Measurements from ENCODE around the gene TM4SF1. TPM values are rescaled to one million over a fixed set of nuclear protein-coding genes. Genes with fewer than 3 reads are reported as not detected.
"Not testable (repeated sequence)": the region's sequence is repeated elsewhere in the genome, so short reads cannot be mapped to it uniquely, and the experiment has no call there.

TM4SF1 gene
- polyA plus RNA-seq, 10 donors: 35.7 to 54.8 (median 43.3) TPM

DNA sequence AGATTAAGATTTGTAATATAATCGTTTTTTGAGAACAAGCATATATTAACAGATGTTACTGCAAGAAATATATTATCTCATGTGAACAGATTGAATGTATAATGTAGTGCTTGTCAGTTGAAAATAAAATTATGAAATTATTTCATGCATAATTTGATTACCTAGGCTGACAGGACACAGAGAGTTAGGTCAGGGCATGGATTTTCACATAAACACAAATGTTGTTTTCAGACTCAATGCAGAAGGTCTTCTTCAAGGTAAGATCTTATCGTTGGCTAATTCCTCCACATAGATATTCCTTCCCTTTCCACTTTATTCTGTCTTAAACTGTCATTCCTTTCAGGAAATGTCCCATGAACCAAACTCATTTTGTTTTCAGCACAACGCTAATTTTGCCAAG lies 20.1 kb upstream of the TM4SF1 start:
- no peak for DNase-seq

DNA sequence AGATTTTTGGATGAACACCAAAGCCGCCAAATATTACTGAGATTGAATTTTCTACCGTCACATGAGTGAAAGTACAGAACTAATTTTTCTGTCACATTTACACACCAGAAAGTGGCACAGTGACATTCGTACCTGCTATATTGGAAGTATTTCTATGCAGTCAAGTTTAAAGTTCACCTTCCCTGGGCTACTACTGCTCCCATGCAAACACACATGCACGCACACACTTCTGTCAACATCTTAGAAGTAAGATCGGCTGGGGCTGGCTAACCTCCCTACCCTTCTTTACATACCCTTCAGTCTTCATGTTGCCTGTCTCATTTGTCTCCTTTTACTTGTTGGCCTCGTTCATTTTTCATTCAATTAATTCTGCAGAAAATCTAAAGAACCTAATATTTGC lies 19.0 kb upstream of the TM4SF1 start:
- DNase-seq: no peak

DNA sequence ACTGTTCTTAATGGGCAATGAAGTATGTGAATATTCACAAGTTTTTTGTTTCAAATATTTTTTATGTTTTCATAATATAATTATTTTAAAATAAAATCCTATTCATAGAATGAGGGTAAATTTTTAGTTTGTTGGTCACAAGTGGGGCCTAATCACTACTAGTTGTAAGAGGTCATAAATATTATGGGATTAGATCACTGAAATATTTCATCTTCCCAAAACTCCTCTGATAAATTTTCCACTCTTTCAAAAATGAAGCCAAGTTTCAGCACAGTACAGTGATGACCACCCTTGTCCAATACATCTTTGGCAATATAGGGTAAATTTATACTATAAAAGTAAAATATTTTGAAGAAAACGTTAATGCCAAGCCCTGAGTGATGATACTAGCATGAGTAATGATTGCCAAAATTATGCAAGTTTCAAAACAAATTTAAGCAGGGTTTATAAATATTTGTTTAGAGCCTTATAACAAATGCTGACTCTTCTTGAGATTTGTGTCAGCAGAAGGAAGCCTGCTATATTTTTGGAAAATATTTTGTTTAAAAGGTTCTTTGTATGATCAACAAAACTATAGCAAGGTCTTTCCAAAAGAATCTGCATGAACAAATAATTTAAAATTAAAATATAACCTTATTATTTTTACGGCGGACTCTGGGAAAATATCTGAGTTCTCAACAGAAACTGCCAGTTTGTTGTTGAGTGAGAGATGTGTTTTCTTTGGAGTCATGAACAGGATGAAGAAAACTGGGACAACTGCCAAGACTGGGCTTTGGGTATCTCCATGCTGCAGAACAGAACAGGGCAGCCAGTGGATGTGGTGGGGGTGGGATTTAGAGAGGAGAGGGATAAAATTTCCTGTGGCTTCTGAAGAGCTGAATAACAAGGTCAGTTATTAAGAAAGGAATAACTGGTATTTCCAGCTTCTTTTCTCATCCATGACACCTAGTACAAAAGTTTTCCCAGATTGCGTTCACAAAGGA lies 17.9 kb upstream of the TM4SF1 start:
- DNase-seq: peak in 2 of 3 donors; percentile 32 to 39

DNA sequence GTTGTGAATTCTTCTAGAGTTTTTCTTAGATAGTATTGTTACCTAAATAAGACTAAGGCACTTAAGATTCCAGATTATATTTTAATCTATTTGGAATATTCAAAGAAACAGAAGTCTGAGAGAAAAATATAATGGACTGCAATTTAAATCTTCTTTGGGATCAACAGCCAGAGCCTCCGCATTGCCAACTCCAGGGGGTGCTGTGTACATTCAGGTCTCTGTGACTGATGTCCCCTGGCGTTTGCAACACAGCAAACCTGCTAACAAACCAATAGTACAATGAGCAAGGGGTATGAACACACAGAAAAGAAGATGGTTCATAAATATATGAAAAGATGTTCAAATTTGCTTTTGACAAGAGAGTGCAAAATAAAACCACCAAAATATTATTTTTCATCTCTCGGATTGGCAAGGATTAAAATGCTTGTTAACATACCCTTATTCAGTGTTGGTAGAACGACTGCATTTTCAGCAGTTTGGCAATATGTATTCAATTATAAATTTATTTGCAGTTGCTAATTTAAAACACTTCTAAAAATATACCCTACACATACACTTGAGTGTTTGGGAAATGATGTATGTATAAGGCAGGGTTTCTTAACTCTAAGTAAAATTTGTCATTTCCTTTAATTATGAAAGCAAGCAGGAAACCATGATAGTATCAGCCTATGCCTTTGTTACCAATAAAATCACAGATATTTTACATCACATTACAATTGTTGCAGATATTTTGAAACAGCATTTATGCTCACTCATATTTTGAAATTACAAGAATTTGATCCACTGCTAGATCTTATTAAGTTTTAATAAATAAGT lies 16.1 kb upstream of the TM4SF1 start:
- peak in 2 of 3 donors; percentile 58 to 69 for DNase-seq

DNA sequence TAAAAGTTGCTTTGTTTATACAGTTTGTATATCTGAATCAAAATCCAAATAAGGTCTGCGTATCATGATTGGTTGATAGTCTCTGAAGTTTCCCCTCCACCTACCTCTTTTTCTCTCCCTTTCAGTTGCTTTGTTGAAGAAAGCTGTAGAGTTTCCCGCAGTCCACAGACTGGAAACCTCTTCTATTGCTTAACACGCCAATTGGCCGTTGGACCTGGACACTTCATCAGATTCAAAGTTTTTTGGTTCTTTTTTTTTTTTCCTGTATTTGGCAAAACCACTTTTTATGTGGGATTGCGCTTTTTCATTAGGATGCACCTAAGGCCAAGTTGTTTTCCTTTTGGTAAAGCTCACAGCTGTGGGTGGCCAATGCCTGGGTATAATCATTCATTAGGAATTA lies 14.5 kb upstream of the TM4SF1 start:
- DNase-seq: no peak

DNA sequence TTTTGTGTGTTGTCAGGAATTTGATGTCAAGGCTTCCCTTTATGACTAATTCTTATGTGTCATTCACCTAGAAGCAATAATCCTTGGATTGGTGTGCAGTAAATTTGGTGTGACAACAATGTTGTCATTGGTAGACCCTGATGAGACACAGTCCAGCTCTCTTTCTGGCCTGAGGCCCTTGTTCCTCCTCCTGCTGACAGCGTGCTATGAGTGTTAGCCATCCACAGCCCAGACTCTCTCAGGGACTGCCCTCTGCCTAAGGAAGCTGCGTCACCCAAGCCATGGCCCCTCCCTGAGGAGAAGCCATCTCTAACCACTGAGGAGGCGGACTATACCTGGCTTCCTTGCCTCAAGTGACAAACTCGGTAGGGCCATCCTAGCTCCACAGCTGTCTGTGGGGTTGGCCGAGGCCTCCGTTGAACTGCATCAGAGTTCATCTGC lies 13.3 kb upstream of the TM4SF1 start:
- no peak for DNase-seq

DNA sequence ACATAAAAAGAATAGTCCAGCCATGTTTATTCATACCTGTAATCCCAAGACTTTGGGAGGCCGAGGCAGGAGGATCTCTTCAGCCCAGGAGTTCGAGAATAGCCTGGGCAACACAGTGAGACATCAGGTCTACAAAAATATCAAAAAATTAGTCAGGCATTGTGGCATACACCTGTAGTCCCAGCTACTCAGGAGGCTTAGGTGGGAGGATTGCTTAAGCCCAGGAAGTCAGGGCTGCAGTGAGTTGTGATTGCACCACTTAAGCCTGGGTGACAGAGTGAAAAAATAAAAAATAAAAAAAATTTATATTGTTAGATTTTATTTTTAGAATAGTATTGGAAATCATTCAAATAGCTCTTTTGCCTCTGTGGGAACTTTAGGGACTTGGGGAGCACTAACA lies 12.8 kb upstream of the TM4SF1 start:
- DNase-seq: no peak

DNA sequence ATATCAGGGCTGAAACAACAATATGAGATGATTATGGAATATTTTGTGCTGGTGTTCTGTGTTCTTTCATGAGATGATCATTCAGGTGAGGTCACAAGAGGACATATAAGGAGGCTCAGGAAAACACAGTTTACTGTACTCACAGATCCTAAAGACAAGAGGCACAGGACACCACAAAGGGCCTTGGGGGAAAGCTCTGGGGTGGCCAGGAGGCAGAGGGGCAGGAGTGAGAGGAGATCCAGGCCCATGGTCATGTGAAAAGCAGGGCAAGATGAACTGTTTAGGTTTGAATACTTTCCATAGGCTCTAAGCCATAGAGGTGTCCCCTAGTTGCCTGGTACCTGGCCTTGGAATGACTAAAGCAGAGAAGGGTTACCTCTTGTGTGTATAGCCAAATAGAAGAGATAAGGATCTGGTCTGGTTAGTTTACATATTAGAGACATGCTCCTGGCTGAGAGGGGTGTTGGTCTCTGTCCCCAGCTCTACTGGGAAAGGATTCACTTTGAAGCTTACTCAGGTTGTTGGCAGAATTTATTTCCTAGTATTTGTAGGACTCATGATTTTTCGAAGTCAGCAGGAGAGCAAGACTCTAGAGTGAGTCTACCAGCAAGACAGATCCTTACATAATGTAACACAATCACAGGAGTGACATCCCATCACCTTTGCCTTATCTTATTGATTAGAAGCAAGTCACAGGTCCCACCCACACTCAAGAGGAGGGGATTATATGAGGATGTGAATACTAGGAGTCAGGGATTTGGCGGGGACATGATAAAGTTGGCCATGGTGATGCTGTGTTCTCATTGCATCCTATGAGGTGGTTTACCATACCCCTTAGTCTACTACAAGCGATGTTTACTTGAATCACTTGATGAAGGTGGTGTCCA lies 11.3 kb upstream of the TM4SF1 start:
- no peak for DNase-seq

DNA sequence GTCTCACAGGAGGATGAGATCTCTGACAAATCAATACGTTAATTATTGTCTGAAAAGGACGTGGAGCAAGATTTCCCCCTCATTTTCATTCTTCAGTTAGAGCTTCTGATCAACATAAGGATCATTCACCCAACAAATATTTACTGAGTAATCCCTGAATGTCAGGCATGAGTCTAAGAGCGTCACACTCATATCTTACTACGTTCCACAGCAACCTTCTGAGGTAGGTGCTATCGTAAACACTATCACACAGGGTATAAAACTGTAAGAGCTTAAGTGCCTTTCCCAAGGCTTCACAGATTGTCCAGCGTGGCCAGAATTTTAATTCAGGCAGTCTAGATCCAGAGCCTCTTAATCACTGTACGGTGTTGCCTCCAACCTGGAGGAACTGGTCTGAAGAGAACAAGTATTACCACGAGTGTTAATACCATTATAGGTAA lies 10.6 kb upstream of the TM4SF1 start:
- peak in 1 of 3 donors; percentile 78 for DNase-seq

DNA sequence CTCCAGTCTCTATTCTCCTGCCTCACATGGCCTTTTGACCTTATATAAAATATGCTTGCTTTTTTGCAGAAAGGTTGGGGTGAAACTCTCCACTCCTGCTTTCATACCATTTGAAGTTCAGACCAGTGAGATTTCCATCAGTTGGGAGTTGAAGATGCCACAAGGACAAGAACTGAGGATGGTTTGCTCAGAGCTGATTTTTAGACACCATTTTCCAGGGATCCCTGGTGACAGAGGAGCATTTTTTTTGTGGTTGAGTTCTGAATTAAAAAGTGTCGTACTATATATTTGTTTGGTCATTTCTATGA lies 8.8 kb upstream of the TM4SF1 start:
- no peak for DNase-seq

DNA sequence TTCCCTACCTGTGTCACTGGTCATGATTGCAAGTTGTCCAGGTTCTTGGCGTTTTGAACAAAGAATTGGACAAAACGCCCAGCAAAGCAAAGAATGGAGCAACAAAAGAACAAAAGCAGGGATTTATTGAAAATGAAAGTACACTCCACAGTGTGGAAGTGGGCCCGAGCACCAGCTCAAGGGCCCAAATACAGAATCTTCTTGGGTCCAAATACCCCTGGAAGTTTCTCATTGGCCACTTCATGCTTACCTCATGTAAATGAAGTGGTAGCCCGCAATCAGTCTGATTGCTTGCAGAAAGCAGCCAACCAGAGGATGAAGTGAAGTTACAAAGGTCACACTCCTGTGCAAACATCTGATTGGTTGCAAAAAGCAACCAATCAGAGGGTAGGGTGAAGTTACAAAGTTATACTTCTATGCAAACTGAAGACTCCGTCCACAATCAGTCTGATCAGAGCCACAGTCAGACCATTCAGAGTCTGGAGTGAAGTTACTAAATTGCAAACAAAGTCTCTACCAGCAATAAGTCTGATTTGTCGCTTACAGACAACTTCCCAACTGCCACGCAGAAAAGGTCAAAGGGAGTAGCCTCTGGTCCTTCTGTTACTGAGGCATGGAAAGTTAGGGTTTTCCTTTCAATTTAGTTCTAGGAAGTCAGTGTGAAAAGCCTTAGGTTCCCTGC lies 8.3 kb upstream of the TM4SF1 start:
- DNase-seq: no peak

DNA sequence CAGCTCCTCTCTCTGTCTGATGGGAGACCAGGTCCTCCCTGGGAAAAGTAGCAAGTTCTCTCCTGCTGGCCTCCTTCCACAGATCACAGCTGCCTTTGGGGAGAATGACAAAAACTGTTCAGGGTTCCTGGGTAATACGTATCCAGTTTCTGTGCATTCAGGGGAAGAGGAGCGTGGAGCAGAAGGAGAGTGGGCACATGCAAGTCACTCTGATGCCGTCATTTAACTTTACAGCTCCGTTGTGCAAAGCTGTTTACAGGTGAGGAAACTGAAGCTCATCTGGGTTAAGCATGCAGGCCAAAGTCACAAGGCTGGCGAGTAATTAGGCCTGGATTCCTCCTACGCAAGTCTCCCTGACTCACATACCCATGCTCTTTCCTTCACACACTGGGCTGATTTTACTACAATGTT lies 7.5 kb upstream of the TM4SF1 start:
- no peak for DNase-seq

DNA sequence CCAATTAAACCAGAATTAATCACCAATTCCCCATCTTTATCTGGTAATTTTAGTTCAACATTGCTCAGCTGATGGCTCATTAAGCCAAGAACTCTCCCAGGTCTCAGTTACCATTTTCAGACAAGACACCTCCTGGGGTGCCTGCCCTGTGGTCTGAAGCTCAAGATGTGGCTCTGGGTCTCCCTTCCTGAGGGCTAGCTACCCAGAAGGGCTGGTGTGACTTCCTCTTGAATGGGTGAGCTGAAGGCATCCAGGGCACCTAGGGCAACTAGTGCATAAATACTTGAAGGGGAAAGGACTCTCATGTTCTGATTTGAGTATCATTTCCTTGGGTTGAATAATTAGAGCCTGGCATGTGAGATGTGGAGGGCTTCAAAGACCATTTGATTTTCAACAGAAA lies 6.7 kb upstream of the TM4SF1 start:
- DNase-seq: no peak

DNA sequence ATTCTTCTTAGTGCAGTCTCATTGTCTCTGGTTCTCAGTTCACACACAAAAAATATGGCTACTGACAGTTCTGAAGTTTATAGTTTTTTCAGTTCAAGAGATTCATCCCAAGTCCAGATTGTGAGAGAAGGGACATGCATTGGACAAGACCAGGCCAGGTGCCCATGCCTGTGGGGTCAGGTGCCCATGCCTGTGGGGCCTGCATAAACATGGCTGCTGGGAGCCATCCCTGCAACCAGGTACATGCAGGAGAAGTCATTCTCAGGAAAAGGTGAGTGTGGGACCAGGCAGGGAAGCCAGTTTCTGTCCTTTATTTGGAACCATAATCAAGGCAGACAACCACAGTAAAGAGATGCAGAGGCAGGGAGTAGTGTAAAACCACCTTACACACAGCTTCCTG lies 6.3 kb upstream of the TM4SF1 start:
- DNase-seq: no peak

DNA sequence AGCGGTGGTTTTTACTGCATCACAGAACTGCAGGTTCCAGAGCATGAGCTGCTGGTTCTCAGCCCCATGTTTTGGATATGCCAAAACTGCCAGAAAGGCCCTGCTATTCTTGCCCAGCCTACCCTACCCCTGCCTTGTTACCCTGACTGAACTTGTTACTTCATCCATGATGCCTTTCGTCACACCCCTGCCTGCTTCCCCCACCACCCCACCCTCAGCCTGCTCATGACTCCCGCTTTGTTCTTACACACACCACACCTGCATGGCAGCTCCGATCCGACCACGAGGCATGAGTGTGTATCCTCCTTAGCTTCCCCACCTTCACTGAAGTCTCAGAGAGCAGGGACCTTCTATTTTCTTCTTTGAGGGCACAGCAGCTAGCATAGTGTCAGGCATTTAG lies 5.1 kb upstream of the TM4SF1 start:
- no peak for DNase-seq

DNA sequence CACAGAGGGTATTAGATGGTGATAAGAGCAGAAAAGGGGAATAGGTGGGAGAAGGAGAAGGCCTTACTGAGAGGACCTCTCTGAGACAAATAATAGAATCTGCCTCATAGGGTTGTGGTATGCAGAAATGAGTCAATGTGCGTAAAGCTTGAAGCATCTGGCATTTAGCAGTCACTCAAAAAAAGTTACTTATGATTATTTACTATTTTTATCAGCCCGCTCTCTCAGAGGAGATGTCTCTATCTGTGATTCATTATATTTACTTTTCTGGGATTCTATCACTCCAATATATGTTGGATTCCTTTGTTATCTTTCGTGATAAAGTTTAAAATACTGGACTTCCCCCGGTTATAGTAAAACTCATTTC lies 4.6 kb upstream of the TM4SF1 start:
- peak in 1 of 3 donors; percentile 70 for DNase-seq

DNA sequence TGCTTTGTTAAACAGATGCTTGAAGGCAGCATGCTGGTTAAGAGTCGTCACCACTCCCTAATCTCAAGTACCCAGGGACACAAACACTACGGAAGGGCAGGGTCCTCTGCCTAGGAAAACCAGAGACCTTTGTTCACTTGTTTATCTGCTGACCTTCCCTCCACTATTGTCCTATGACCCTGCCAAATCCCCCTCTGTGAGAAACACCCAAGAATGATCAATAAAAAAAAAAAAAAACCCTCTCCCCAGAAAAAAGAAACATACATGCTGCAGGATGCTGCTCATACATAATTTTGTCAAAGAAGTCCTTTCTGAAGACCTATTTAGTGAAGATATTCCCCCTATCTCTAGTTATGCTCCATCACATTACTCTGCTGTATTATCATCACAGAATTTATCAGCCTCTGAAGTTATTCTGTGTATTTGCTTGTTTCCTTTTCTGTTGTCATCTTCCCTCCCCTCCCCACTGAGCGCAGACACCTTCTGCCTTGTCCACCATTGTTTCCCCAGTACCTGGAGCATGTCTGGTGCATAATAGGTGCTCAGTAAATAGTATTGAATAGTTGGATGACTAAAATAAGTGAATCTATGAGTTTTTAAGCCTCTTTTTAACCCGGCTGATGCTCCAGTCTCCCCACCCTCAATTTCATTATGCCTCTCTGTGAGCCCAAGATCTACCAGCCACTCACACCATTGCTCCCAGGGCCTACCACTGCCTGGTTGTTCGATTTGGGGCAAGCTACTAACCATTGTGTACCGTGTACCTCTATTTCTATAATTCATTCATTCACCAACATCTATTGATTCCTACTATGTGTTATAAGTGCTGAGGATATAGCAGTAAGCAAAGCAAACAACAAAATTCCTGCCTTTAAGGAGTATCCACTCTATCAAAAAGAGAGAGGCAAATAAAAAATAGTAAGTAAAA lies 4.0 kb upstream of the TM4SF1 start:
- no peak for DNase-seq

DNA sequence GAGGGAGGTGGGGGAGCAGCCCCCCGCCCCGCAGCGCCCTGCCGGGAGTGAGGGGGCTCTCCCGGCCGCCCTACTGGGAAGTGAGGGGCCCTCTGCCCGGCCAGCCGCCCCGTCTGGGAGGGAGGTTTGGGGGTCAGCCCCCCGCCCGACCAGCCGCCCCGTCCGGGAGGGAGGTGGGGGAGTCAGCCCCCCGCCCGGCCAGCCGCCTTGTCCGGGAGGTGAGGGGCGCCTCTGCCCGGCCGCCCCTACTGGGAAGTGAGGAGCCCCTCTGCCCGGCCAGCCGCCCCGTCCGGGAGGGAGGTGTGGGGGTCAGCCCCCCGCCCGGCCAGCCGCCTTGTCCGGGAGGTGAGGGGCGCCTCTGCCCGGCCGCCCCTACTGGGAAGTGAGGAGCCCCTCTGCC lies 2.8 kb upstream of the TM4SF1 start:
- not testable (repeated sequence) for DNase-seq

DNA sequence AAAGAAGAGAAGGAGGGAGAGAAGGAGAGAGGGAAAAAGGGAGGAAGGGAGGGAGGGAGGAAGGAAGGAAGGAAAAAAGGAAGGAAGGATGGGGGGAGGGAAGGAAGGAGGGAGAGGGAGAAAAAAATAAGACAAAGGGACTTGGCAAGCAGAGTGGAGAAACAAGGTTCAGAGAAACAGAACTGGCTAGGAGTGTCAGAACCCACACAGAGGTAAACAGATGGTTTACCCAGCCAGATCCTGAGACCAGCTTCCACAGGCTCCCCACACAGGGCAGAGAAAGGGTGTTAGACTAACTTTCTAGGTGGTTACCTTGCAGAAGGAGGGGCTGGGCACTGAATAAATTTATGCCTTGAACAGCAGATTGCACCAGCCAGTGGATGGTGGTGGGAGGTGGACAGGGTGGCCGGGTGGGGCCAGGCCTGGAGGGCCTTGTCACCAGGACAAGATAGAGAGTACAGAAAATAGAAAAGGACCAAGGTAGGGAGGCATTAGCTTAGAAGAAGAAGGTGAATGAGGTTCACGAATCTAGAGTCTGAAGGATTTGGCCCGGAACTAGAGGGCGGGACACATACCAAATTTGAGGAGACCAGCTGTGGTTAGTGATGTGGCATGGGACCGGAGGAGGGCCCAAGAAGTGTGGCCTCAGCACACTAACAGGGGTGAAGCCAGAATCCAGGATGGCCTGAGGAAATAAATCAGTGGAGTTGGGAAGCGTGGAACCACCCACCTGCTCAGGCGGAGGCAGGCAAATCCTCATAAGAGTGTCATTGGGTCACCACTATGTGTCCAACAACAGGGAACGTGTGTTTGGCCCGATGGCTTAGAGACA lies 1.2 kb upstream of the TM4SF1 start:
- DNase-seq: no peak

Data from muscle of back (tissue), 11 donors.